Measurements from ENCODE around the gene TAPBP. TPM values are rescaled to one million over a fixed set of nuclear protein-coding genes. Genes with fewer than 3 reads are reported as not detected.

TAPBP gene
- total and polyA plus RNA-seq, 4 donors, result 12.5 to 113 (median 54.3) TPM

- Histone ChIP-seq H3K36me3 (ENCODE audit: control insufficient read depth in 1 of 2, insufficient read depth in 2 of 2, low read length in 1 of 2) (no peaks in the 10 kb centered on the region), H3K4me1 (ENCODE audit: control insufficient read depth in 1 of 2, insufficient read depth in 2 of 2, low read length in 2 of 2) (no peaks in the 10 kb centered on the region), H3K9me3 (ENCODE audit: control insufficient read depth, low read length) (no peaks in the 10 kb centered on the region), H3K27ac (ENCODE audit: low read depth in 1 of 2, low read length in 2 of 2) (no peak overlapping the region), H3K27me3 (ENCODE audit: control insufficient read depth in 1 of 2, insufficient read depth in 2 of 2, low read length in 1 of 2) (no peaks in the 10 kb centered on the region), H3K4me3 (ENCODE audit: low read length in 2 of 2) (no peak overlapping the region)
- DNase-seq (no peak), ATAC-seq (ENCODE audit: low FRiP score) (no peak)
- WGBS, 2 donors, result 82 to 84% methylated on average over 14 to 15 of the region's 15 CpGs
- intact Hi-C loops (cut with DNase I), result no loop called here
Measured at GRCh38 chr6:33295621-33296369, 18.1 kb downstream of the TAPBP start.

GRCh38 chr6:33294086-33294823 lies 19.6 kb downstream of the TAPBP start:
- H3K27me3 ChIP-seq (ENCODE audit: control insufficient read depth in 1 of 2, insufficient read depth in 2 of 2, low read length in 1 of 2), result no peaks in the 10 kb centered on the region
- no peaks in the 10 kb centered on the region for H3K4me1 ChIP-seq (ENCODE audit: control insufficient read depth in 1 of 2, insufficient read depth in 2 of 2, low read length in 2 of 2)
- DNase-seq, result peak in 1 of 2 donors; percentile 26
- no peaks in the 10 kb centered on the region for H3K36me3 ChIP-seq (ENCODE audit: control insufficient read depth in 1 of 2, insufficient read depth in 2 of 2, low read length in 1 of 2)
- no peak overlapping the region for H3K27ac ChIP-seq (ENCODE audit: low read depth in 1 of 2, low read length in 2 of 2)
- intact Hi-C loops (cut with DNase I), result no loop called here
- ATAC-seq (ENCODE audit: low FRiP score), result no peak
- 66 to 72% methylated on average over 10 of the region's 10 CpGs for WGBS, 2 donors
- no peak overlapping the region for H3K4me3 ChIP-seq (ENCODE audit: low read length in 2 of 2)
- no peaks in the 10 kb centered on the region for H3K9me3 ChIP-seq (ENCODE audit: control insufficient read depth, low read length)

- no peaks in the 10 kb centered on the region for H3K36me3 ChIP-seq (ENCODE audit: control insufficient read depth in 1 of 2, insufficient read depth in 2 of 2, low read length in 1 of 2)
- no peaks in the 10 kb centered on the region for H3K27me3 ChIP-seq (ENCODE audit: control insufficient read depth in 1 of 2, insufficient read depth in 2 of 2, low read length in 1 of 2)
- no peaks in the 10 kb centered on the region for H3K4me1 ChIP-seq (ENCODE audit: control insufficient read depth in 1 of 2, insufficient read depth in 2 of 2, low read length in 2 of 2)
- no peak for ATAC-seq (ENCODE audit: low FRiP score)
- 82% methylated on average over 16 of the region's 16 CpGs for WGBS, 2 donors
- no peak for DNase-seq
- H3K4me3 ChIP-seq (ENCODE audit: low read length in 2 of 2), result no peak overlapping the region
- intact Hi-C loops (cut with DNase I), result no loop called here
- no peak overlapping the region for H3K27ac ChIP-seq (ENCODE audit: low read depth in 1 of 2, low read length in 2 of 2)
- H3K9me3 ChIP-seq (ENCODE audit: control insufficient read depth, low read length), result no peaks in the 10 kb centered on the region
Measured at GRCh38 chr6:33292996-33293682, 20.7 kb downstream of the TAPBP start.

- intact Hi-C loops (cut with DNase I), result no loop called here
- H3K9me3 ChIP-seq (ENCODE audit: control insufficient read depth, low read length), result no peaks in the 10 kb centered on the region
- no peak overlapping the region for H3K4me3 ChIP-seq (ENCODE audit: low read length in 2 of 2)
- H3K4me1 ChIP-seq (ENCODE audit: control insufficient read depth in 1 of 2, insufficient read depth in 2 of 2, low read length in 2 of 2), result no peaks in the 10 kb centered on the region
- no peak overlapping the region for H3K27ac ChIP-seq (ENCODE audit: low read depth in 1 of 2, low read length in 2 of 2)
- ATAC-seq (ENCODE audit: low FRiP score) (no peak), DNase-seq (no peak)
- no peaks in the 10 kb centered on the region for H3K36me3 ChIP-seq (ENCODE audit: control insufficient read depth in 1 of 2, insufficient read depth in 2 of 2, low read length in 1 of 2)
- 69% methylated on average over 7 of the region's 7 CpGs for WGBS, 2 donors
- H3K27me3 ChIP-seq (ENCODE audit: control insufficient read depth in 1 of 2, insufficient read depth in 2 of 2, low read length in 1 of 2), result no peaks in the 10 kb centered on the region
Measured at GRCh38 chr6:33290459-33290858, 23.4 kb downstream of the TAPBP start.

GRCh38 chr6:33289784-33290315 lies 24.0 kb downstream of the TAPBP start:
- DNase-seq, result no peak
- ATAC-seq (ENCODE audit: low FRiP score), result peak; percentile 2
- intact Hi-C loops (cut with DNase I), result no loop called here
- H3K36me3 ChIP-seq (ENCODE audit: control insufficient read depth in 1 of 2, insufficient read depth in 2 of 2, low read length in 1 of 2), result no peaks in the 10 kb centered on the region
- 3% methylated on average over 14 of the region's 14 CpGs for WGBS, 2 donors
- peak overlapping the region; percentile 37 to 74 for H3K4me3 ChIP-seq (ENCODE audit: low read length in 2 of 2)
- peak overlapping the region in 1 of 2 donors; percentile 55 for H3K27ac ChIP-seq (ENCODE audit: low read depth in 1 of 2, low read length in 2 of 2)
- H3K9me3 ChIP-seq (ENCODE audit: control insufficient read depth, low read length), result no peaks in the 10 kb centered on the region
- no peaks in the 10 kb centered on the region for H3K4me1 ChIP-seq (ENCODE audit: control insufficient read depth in 1 of 2, insufficient read depth in 2 of 2, low read length in 2 of 2)
- H3K27me3 ChIP-seq (ENCODE audit: control insufficient read depth in 1 of 2, insufficient read depth in 2 of 2, low read length in 1 of 2), result no peaks in the 10 kb centered on the region

- 0% methylated on average over 43 of the region's 43 CpGs for WGBS, 2 donors
- ATAC-seq (ENCODE audit: low FRiP score), result peak; percentile 96
- intact Hi-C loops (cut with DNase I), result no loop called here
Measured at GRCh38 chr6:33288921-33289783, 24.7 kb downstream of the TAPBP start, which contains the start of the genes PFDN6 and WDR46. Gene PFDN6 (plus strand): TSS chr6:33289601. CDS start chr6:33289857, 256 bp downstream. Gene WDR46 (minus strand): TSS chr6:33289239. CDS start chr6:33289170, 69 bp downstream.

GRCh38 chr6:33288141-33288920 lies 25.5 kb downstream of the TAPBP start:
- no peaks in the 10 kb centered on the region for H3K4me1 ChIP-seq (ENCODE audit: control insufficient read depth in 1 of 2, insufficient read depth in 2 of 2, low read length in 2 of 2)
- 12 to 13% methylated on average over 21 of the region's 21 CpGs for WGBS, 2 donors
- ATAC-seq (ENCODE audit: low FRiP score), result no peak
- H3K27me3 ChIP-seq (ENCODE audit: control insufficient read depth in 1 of 2, insufficient read depth in 2 of 2, low read length in 1 of 2), result no peaks in the 10 kb centered on the region
- H3K4me3 ChIP-seq (ENCODE audit: low read length in 2 of 2), result peak overlapping the region; percentile 39 to 74
- no peaks in the 10 kb centered on the region for H3K9me3 ChIP-seq (ENCODE audit: control insufficient read depth, low read length)
- no peak overlapping the region for H3K27ac ChIP-seq (ENCODE audit: low read depth in 1 of 2, low read length in 2 of 2)
- H3K36me3 ChIP-seq (ENCODE audit: control insufficient read depth in 1 of 2, insufficient read depth in 2 of 2, low read length in 1 of 2), result no peaks in the 10 kb centered on the region
- no peak for DNase-seq
- intact Hi-C loops (cut with DNase I), result no loop called here

More at GRCh38 chr6:33288921-33289783, 24.7 kb downstream of the TAPBP start, which contains the start of the genes PFDN6 and WDR46:
- Histone ChIP-seq H3K36me3 (ENCODE audit: control insufficient read depth in 1 of 2, insufficient read depth in 2 of 2, low read length in 1 of 2) (no peaks in the 10 kb centered on the region), H3K27me3 (ENCODE audit: control insufficient read depth in 1 of 2, insufficient read depth in 2 of 2, low read length in 1 of 2) (no peaks in the 10 kb centered on the region), H3K4me1 (ENCODE audit: control insufficient read depth in 1 of 2, insufficient read depth in 2 of 2, low read length in 2 of 2) (no peaks in the 10 kb centered on the region), H3K9me3 (ENCODE audit: control insufficient read depth, low read length) (no peaks in the 10 kb centered on the region), H3K27ac (ENCODE audit: low read depth in 1 of 2, low read length in 2 of 2) (peak within 1 kb of the TSS in 1 of 2 donors; percentile 65), H3K4me3 (ENCODE audit: low read length in 2 of 2) (peak within 1 kb of the TSS; percentile 39 to 74)
- DNase-seq, result peak; percentile 85 to 87

Data from aorta (tissue), 5 donors.